ENCODE results near the gene PAK5.

PAK5 gene

GRCh38 chr20:9838378-9839295 lies at the start of gene PAK5:
Gene PAK5, minus strand, starts transcription at chr20:9839076. Its CDS starts 194,748 bp downstream, at chr20:9644328.
- no peak for ATAC-seq

- no peak for ATAC-seq
These were observed 48.8 kb upstream of the PAK5 start for GRCh38 chr20:9887706-9888105.

- ATAC-seq, result no peak
These were observed 47.4 kb upstream of the PAK5 start for GRCh38 chr20:9886227-9886626.

- no peak for ATAC-seq
These were observed 45.8 kb upstream of the PAK5 start for GRCh38 chr20:9884666-9885065.

- no peak for ATAC-seq
These were observed 45.2 kb upstream of the PAK5 start for GRCh38 chr20:9884061-9884460.

- ATAC-seq, result no peak
These were observed 39.1 kb upstream of the PAK5 start for GRCh38 chr20:9877932-9878495.

- no peak for ATAC-seq
These were observed 28.5 kb upstream of the PAK5 start for GRCh38 chr20:9867196-9867980.

GRCh38 chr20:9852566-9852965 lies 13.7 kb upstream of the PAK5 start:
- ATAC-seq, result no peak

GRCh38 chr20:9839626-9840025 lies 750 bp upstream of the PAK5 start:
- ATAC-seq, result no peak

GRCh38 chr20:9838035-9838377 lies 870 bp downstream of the PAK5 start:
- no peak for ATAC-seq

- ATAC-seq, result no peak
These were observed 1.2 kb downstream of the PAK5 start for GRCh38 chr20:9837634-9838033.

GRCh38 chr20:9835302-9835701 lies 3.6 kb downstream of the PAK5 start:
- no peak for ATAC-seq

- ATAC-seq, result no peak
These were observed 7.8 kb downstream of the PAK5 start for GRCh38 chr20:9831032-9831431.

- ATAC-seq, result no peak
These were observed 9.0 kb downstream of the PAK5 start for GRCh38 chr20:9829835-9830234.

GRCh38 chr20:9817654-9818053 lies 21.2 kb downstream of the PAK5 start:
- ATAC-seq, result no peak

- ATAC-seq, result no peak
These were observed 23.2 kb downstream of the PAK5 start for GRCh38 chr20:9815632-9816031.

GRCh38 chr20:9810738-9811137 lies 28.1 kb downstream of the PAK5 start:
- ATAC-seq, result no peak

- no peak for ATAC-seq
These were observed 29.6 kb downstream of the PAK5 start for GRCh38 chr20:9809271-9809670.

- no peak for ATAC-seq
These were observed 30.7 kb downstream of the PAK5 start for GRCh38 chr20:9808166-9808565.

- no peak for ATAC-seq
These were observed 31.7 kb downstream of the PAK5 start for GRCh38 chr20:9807136-9807535.

GRCh38 chr20:9800421-9800820 lies 38.5 kb downstream of the PAK5 start:
- no peak for ATAC-seq

GRCh38 chr20:9794831-9795230 lies 44.0 kb downstream of the PAK5 start:
- ATAC-seq, result no peak

- ATAC-seq, result no peak
These were observed 46.2 kb downstream of the PAK5 start for GRCh38 chr20:9792674-9793073.

GRCh38 chr20:9789131-9789530 lies 49.7 kb downstream of the PAK5 start:
- no peak for ATAC-seq
